Mesendoderm (in vitro differentiated cells): ENCODE results near the gene SETD1A.
A peak's percentile ranks its signal among the peaks of the same experiment; 100 is the strongest.

Experiments
- DNase-seq: peaks from one replicate; pipeline ENCODE4 v3.0.0; 2013
- H2AK5ac ChIP-seq: 2 replicates; pipeline ENCODE4 v1.6.1; 2013; ENCODE audit warnings: low read length, inconsistent platforms
- H2BK120ac ChIP-seq: 2 replicates; pipeline ENCODE4 v1.6.1; 2013; ENCODE audit warnings: low read depth, mild to moderate bottlenecking, low read length, moderate library complexity, mixed read lengths
- H2BK15ac ChIP-seq: replicated peaks from 2 replicates; pipeline ENCODE4 v1.6.1; 2013; ENCODE audit warnings: low read depth, mild to moderate bottlenecking, moderate library complexity
- H2BK5ac ChIP-seq: 2 replicates; pipeline ENCODE4 v1.6.1; 2013; ENCODE audit warnings: low read length, inconsistent platforms
- H3K18ac ChIP-seq: 2 replicates; pipeline ENCODE4 v1.6.1; 2013; ENCODE audit warnings: mild to moderate bottlenecking, low read length, mixed read lengths
- H3K23ac ChIP-seq: one replicate; pipeline ENCODE4 v1.6.1; 2013; ENCODE audit warnings: low read length
- H3K27ac ChIP-seq: 2 replicates; pipeline ENCODE4 v1.5.1; 2013; ENCODE audit warnings: low read depth, mild to moderate bottlenecking, inconsistent platforms, low read length, moderate library complexity
- H3K27me3 ChIP-seq: 2 replicates; pipeline ENCODE4 v1.6.1; 2013; ENCODE audit warnings: low read length, control low read depth, mild to moderate bottlenecking, inconsistent platforms; ENCODE audit not compliant: insufficient read depth, poor library complexity
- H3K36me3 ChIP-seq: 2 replicates; pipeline ENCODE4 v1.6.1; 2013; ENCODE audit warnings: low read length, inconsistent platforms; ENCODE audit not compliant: control insufficient read depth, insufficient read depth
- H3K4ac ChIP-seq: one replicate; pipeline ENCODE4 v1.6.1; 2013; ENCODE audit warnings: low read depth, mild to moderate bottlenecking, low read length, moderate library complexity
- H3K4me1 ChIP-seq: 2 replicates; pipeline ENCODE4 v1.6.1; 2013; ENCODE audit warnings: low read depth, low read length, inconsistent platforms; ENCODE audit not compliant: control insufficient read depth
- H3K4me2 ChIP-seq: 2 replicates; pipeline ENCODE4 v1.6.1; 2013; ENCODE audit warnings: low read length
- H3K4me3 ChIP-seq: 2 replicates; pipeline ENCODE4 v1.5.1; 2013; ENCODE audit warnings: mild to moderate bottlenecking, low read length
- H3K56ac ChIP-seq: one replicate; pipeline ENCODE4 v1.6.1; 2013; ENCODE audit warnings: low read length
- H3K79me1 ChIP-seq: 2 replicates; pipeline ENCODE4 v1.6.1; 2013; ENCODE audit warnings: low read length, inconsistent platforms
- H3K79me2 ChIP-seq: 2 replicates; pipeline ENCODE4 v1.6.1; 2013; ENCODE audit warnings: mild to moderate bottlenecking, low read length; ENCODE audit not compliant: control insufficient read depth, insufficient read depth
- H3K9ac ChIP-seq: 2 replicates; pipeline ENCODE4 v1.6.1; 2013; ENCODE audit warnings: low read length, inconsistent platforms
- H4K5ac ChIP-seq: one replicate; pipeline ENCODE4 v1.6.1; 2013; ENCODE audit warnings: low read length
- H4K8ac ChIP-seq: one replicate; pipeline ENCODE4 v1.6.1; 2013; ENCODE audit warnings: low read depth, mild to moderate bottlenecking, control low read depth, low read length, moderate library complexity
- WGBS: extraction: QIAGEN DNeasy Blood & Tissue Kit; methylation state at CpG from one replicate; pipeline ENCODE4 v1.1.7; 2013; ENCODE audit warnings: low lambda C conversion rate, missing lambda C conversion rate; ENCODE audit not compliant: insufficient coverage; ENCODE audit errors: extremely low coverage; 5-methylcytosine and 5-hydroxymethylcytosine counted together

Gene SETD1A

DNA sequence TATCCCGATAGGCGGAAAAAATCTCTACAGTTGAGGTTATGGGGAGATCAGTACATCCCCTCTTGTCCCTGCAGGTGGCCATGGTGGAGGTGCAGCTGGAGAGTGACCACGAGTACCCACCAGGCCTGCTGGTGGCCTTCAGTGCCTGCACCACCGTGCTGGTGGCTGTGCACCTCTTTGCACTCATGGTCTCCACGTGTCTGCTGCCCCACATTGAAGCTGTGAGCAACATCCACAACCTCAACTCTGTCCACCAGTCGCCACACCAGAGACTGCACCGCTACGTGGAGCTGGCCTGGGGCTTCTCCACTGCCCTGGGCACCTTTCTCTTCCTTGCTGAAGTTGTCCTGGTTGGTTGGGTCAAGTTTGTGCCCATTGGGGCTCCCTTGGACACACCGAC lies 4.4 kb upstream of the SETD1A start:
- Histone ChIP-seq H2BK15ac (no peak overlapping the region), H3K4me3 (no peak overlapping the region), H3K79me2 (no peaks in the 10 kb centered on the region), H3K79me1 (peaks cover 3% of the 10 kb centered on the region), H4K5ac (no peak overlapping the region), H2BK120ac (no peak overlapping the region), H3K23ac (no peak overlapping the region), H2BK5ac (no peak overlapping the region), H3K18ac (no peak overlapping the region), H3K27ac (no peak overlapping the region), H4K8ac (no peak overlapping the region), H2AK5ac (no peak overlapping the region), H3K9ac (no peak overlapping the region), H3K4me1 (peaks cover 7% of the 10 kb centered on the region), H3K36me3 (no peaks in the 10 kb centered on the region), H3K4me2 (no peak overlapping the region), H3K4ac (no peak overlapping the region), H3K27me3 (no peaks in the 10 kb centered on the region), H3K56ac (no peak overlapping the region)
- WGBS = no CpG with 5 or more reads among the region's 9 CpGs
- DNase-seq = no peak

DNA sequence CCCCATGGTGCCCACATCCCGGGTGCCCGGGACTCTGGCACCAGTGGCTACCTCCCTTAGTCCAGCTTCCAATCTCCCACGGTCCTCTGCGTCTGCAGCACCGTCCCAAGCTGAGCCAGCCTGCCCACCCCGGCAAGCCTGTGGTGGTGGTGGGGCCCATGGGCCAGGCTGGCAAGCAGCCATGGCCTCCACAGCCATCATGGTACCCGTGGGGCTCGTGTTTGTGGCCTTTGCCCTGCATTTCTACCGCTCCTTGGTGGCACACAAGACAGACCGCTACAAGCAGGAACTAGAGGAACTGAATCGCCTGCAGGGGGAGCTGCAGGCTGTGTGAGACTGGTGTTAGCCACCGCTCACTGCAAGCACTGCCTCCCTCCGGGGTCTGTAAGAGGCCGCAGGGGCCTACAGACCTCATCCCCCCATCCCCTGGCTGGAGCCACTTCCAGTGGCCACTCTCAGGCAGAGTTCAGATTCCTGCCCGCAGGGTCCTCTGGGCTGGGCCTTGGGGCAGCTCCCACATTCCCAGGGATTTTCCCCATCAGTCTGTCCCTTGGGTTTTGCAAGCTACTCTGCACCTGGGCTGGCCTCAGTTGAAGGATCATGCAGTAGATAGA lies 3.9 kb upstream of the SETD1A start:
- Histone ChIP-seq H2BK15ac (no peak overlapping the region), H3K56ac (peak overlapping the region; percentile 53), H3K4me1 (peaks cover 7% of the 10 kb centered on the region), H3K4me3 (no peak overlapping the region), H3K4ac (no peak overlapping the region), H3K4me2 (no peak overlapping the region), H3K36me3 (no peaks in the 10 kb centered on the region), H3K79me1 (peaks cover 3% of the 10 kb centered on the region), H2AK5ac (no peak overlapping the region), H4K8ac (no peak overlapping the region), H3K9ac (peak overlapping the region; percentile 44), H3K27ac (no peak overlapping the region), H3K27me3 (no peaks in the 10 kb centered on the region), H4K5ac (no peak overlapping the region), H2BK5ac (no peak overlapping the region), H2BK120ac (no peak overlapping the region), H3K18ac (no peak overlapping the region), H3K23ac (no peak overlapping the region), H3K79me2 (peaks cover 3% of the 10 kb centered on the region)
- WGBS = no CpG with 5 or more reads among the region's 15 CpGs
- peak; percentile 95 for DNase-seq

DNA sequence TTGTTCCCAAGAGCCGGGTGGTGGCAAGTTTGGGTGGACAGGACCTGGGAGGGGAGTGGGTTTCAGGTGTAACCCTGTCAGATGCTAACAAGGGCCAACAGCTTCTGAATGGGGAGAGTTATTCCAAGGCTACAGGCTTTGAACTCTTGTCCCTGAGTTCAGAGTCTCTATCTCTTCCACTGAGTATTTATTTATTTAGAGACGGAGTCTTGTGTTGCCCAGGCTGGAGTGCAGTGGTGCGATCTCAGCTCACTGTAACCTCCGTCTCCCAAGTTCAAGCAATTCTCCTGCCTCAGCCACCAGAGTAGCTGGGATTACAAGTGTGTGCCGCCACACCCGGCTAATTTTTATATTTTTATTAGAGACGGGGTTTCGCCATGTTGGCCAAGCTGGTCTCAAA lies 2.6 kb upstream of the SETD1A start:
- Histone ChIP-seq H3K9ac (no peak overlapping the region), H3K4me2 (no peak overlapping the region), H2BK120ac (no peak overlapping the region), H3K27ac (no peak overlapping the region), H3K36me3 (peaks cover 4% of the 10 kb centered on the region), H3K4ac (no peak overlapping the region), H3K27me3 (no peaks in the 10 kb centered on the region), H4K5ac (no peak overlapping the region), H3K79me1 (peaks cover 10% of the 10 kb centered on the region), H2AK5ac (no peak overlapping the region), H4K8ac (no peak overlapping the region), H3K18ac (no peak overlapping the region), H2BK15ac (no peak overlapping the region), H2BK5ac (no peak overlapping the region), H3K4me3 (no peak overlapping the region), H3K56ac (no peak overlapping the region), H3K23ac (no peak overlapping the region), H3K4me1 (peaks cover 7% of the 10 kb centered on the region), H3K79me2 (peaks cover 10% of the 10 kb centered on the region)
- no peak for DNase-seq
- WGBS = no CpG with 5 or more reads among the region's 8 CpGs

DNA sequence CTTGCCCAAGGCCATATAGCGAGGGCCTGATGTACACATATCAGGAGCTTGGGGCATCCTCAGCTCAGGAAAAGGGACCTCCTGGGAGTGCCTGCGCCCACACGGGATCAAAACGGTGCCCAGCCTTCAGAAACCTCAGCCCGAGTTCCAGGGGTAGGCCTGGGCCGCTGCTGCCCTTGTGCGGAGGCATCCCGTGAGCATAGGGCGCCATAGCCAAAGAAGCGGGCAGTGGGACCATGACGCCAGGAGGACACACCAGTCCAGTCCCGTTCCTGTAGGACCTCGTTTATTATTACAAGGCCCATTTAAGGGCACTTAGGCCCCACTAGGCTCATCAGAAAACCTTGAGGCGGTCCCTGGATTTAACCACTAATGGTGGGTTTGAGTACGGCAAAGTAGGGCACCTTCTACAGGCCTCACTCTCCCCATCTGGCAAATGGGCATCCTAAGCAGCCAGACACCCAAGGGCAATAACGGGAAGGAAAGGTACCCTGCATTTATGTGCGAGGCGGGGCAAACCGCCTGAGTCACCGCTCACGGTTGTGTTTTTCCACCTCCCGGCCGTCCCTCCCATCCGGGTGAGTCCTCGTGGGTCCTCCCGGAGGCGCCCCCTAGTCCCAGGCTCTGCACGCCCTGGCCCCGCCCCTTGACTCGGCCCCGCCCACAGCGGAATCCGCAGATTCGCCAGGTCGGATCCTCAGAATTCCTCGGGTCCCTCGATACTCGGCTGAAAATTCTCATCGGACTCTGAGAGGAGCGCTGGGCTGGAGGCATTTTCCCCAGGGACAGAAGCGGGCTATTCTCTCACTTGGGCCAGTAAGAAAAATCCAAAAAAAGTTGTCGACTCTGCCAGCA lies 726 bp upstream of the SETD1A start:
- peak overlapping the region; percentile 89 for H3K9ac ChIP-seq
- H2BK5ac ChIP-seq = peak overlapping the region; percentile 64
- peak overlapping the region; percentile 83 for H3K18ac ChIP-seq
- peaks cover 2% of the 10 kb centered on the region for H3K4me1 ChIP-seq
- peak overlapping the region; percentile 96 for H3K27ac ChIP-seq
- H4K8ac ChIP-seq = peak overlapping the region; percentile 17
- H2AK5ac ChIP-seq = no peak overlapping the region
- peak overlapping the region; percentile 68 for H3K4me3 ChIP-seq
- H3K36me3 ChIP-seq = peaks cover 13% of the 10 kb centered on the region
- peak overlapping the region; percentile 92 for H3K56ac ChIP-seq
- H2BK120ac ChIP-seq = no peak overlapping the region
- peak overlapping the region; percentile 89 for H3K4me2 ChIP-seq
- peaks cover 10% of the 10 kb centered on the region for H3K79me2 ChIP-seq
- H3K4ac ChIP-seq = peak overlapping the region; percentile 57
- peak; percentile 93 for DNase-seq
- peak overlapping the region; percentile 97 for H4K5ac ChIP-seq
- no CpG with 5 or more reads among the region's 42 CpGs for WGBS
- no peak overlapping the region for H2BK15ac ChIP-seq
- peaks cover 11% of the 10 kb centered on the region for H3K79me1 ChIP-seq
- no peaks in the 10 kb centered on the region for H3K27me3 ChIP-seq
- H3K23ac ChIP-seq = no peak overlapping the region

DNA sequence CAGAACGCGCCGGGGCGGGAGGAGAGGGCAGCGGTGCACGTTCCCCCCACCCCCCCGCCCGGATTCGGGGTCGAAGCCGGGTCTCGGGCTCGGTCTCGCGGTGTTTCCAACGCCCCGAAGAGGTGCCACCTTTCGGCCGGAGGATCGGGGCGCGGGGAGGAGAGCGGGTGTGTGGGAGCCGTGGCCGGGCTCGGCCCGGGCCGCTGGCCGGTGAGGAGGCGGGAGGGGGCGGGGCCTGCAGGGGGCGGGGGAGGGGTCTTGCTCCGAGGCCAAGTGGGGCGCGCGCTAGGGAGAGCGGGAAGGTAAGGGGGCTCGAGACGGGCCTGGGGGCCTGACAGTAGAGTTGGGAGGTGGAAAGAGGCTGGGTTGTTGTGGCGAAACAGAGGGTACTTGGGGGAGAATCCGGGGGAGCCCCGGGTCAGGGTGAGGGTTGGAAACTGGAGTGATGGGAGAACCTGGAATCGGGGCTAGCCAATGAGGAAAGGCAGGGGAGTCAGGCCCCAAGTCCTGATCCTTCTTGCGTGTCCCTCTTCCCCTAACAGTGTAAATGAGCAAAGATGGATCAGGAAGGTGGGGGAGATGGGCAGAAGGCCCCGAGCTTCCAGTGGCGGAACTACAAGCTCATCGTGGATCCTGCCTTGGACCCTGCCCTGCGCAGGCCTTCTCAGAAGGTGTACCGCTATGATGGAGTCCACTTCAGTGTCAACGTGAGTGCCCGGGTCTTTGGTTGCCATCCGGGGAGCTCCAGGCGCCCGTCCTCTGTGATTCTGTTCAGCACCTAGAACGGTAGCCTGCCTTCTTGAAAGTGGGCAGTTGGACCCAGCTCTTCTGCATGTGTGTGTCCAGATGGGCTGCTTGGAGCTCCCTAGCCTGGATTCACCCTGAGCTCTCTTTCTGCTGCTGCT lies 873 bp downstream of the SETD1A start:
- H3K56ac ChIP-seq = peak overlapping the region; percentile 96
- H2BK120ac ChIP-seq = no peak overlapping the region
- peak overlapping the region; percentile 89 for H3K9ac ChIP-seq
- H3K79me1 ChIP-seq = peaks cover 11% of the 10 kb centered on the region
- DNase-seq = peak; percentile 63
- no peak overlapping the region for H2BK15ac ChIP-seq
- peak overlapping the region; percentile 91 for H3K4ac ChIP-seq
- WGBS = no CpG with 5 or more reads among the region's 55 CpGs
- H3K4me1 ChIP-seq = peaks cover 2% of the 10 kb centered on the region
- no peak overlapping the region for H2AK5ac ChIP-seq
- H3K79me2 ChIP-seq = peaks cover 10% of the 10 kb centered on the region
- H2BK5ac ChIP-seq = no peak overlapping the region
- peaks cover 15% of the 10 kb centered on the region for H3K36me3 ChIP-seq
- H4K8ac ChIP-seq = no peak overlapping the region
- peak overlapping the region; percentile 27 for H3K4me2 ChIP-seq
- H3K4me3 ChIP-seq = peak overlapping the region; percentile 84
- H3K23ac ChIP-seq = no peak overlapping the region
- no peak overlapping the region for H4K5ac ChIP-seq
- no peak overlapping the region for H3K27ac ChIP-seq
- no peaks in the 10 kb centered on the region for H3K27me3 ChIP-seq
- peak overlapping the region; percentile 95 for H3K18ac ChIP-seq
